ENCODE data around the gene HSPG2.

HSPG2 gene

DNA sequence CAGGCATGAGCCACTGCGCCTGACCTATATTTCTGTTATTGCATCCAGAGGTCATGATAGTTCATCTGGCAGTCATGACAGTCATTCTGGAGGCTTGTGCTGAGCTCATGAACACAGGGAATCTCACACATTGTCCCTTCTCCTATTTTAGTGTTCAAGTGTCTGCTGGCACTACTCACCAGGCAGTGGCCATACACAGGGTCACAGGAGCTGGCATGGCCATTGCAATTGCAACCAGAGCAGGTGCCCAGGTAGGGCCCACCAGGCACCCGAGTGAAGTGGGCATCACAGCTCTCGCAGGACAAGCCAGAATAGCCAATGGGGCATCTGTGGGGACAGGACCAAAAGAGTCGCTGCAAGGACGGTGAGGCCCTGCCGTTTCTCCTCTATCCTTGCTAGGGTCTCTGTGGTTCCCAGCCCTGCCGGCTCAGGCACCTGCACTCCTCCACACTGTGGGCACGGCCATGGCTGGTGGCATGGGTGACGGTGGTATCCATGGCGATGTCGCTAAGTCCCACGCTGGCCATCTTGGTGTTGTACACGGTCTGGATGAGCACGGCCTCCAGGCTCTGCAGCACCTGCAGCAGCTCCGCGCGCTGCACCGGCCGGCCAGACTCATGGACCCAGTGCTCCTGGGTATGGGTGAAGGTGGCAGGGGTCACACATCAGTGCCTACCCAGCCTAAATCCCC lies 57.0 kb downstream of the HSPG2 start:
- DNase-seq (ENCODE audit: low read depth in 2 of 2) = no peak

DNA sequence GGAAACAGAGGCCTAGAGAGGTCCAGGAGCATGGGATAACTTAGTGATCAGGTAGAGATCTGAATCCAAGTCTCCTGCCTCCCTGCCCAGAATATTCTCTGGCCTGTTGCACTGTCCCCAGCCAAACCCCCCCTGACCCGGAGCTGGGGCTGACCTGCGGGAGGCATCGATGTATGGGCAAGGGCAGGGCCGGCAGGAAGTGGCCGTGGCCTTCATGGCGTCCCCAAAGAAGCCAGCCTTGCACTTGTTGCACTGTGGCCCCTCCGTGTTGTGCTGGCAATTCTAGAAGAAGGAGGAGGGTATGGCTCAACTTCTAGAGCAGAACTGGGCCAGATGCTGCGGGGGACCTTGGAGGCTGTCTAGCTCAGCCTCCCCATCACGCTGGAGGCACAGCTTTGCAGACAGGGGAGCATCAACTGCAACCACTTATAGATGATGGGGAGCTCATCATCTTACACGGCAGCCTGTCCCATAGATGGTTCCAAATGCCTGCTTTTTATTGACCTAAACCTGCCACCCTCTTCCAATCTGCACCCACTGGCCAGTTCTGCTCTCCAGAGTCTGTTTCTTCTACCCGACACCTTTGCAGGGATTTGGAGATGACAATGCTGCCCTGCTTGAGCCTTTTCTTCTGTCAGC lies 58.2 kb downstream of the HSPG2 start:
- no peak for DNase-seq (ENCODE audit: low read depth in 2 of 2)

DNA sequence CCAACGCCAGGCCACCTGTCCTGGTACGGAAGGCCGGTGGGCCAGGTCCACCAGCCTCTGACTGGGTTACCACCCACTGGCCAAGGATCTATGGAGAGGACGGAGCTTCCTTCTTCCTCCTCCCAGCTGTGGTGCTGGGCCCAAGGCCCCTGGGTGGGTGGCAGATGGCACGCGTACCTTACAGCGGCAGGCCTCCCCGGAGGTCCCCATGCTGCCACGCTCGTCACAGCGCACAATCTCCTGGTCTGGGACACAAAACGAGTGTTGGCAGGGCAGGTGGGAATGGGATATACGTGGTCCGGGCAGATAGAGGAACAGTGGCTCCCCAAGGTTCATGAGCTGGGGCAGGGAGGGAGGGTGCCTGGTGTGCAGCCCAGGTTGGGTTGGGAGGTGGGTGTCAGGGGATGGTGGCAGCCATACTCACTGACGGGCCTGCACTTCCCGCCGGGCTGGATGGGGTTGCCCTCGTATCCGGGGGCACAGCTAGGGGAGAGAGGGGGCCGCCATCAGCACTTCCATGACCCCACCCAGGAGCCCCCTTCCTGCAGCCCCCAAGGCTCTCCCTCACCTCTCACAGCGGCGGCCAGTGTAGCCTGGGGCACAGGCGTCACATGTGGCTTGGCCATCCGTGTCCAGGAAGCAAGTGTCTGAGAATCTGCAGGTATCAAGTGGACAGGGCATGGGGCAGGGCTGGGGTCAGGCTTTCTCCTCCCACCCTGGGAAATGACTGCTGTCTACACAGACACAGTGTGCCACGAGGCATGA lies 58.9 kb downstream of the HSPG2 start:
- no peak for DNase-seq (ENCODE audit: low read depth in 2 of 2)

DNA sequence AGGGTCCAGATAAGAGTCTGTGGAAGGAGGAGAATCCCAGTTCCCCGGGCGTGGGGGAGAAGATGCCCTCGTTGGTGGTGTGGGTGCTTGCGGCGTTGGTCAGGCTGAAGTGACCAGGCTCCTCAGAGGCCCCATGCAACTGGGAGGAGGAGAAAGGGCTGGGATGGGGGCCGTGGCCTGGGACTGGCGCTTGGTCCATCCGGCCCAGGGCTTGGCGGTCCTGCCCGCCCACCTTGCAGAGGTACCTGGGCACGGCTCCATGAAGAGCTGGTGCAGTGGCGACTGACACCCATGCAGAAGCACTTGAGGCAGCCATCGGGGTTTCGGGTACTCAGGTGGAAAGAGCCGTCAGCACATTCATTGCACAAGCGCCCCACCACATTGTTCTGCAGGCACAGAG lies 60.8 kb downstream of the HSPG2 start:
- DNase-seq (ENCODE audit: low read depth in 2 of 2) = no peak

DNA sequence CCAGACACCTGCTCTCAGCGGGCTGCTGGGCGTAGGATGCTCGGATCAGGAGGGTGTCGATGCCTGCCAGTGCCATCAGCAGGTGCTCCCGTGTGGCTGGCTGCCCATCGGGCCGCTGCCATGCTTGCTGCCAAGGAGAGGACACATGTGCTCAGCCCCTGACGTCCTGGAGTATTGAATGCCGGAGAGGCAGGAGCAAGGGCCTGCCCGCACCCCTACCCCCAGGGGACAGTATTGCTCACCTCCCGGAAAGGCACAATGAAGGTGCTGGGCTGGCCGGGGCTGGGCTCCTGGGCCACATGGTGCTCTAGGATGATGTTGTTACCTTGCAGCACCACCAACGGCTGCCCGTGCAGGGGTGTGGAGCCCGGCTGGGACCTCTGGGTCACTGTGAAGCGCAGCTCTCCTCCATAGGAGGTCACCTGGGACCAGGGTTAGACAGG lies 61.5 kb downstream of the HSPG2 start:
- no peak for DNase-seq (ENCODE audit: low read depth in 2 of 2)

DNA sequence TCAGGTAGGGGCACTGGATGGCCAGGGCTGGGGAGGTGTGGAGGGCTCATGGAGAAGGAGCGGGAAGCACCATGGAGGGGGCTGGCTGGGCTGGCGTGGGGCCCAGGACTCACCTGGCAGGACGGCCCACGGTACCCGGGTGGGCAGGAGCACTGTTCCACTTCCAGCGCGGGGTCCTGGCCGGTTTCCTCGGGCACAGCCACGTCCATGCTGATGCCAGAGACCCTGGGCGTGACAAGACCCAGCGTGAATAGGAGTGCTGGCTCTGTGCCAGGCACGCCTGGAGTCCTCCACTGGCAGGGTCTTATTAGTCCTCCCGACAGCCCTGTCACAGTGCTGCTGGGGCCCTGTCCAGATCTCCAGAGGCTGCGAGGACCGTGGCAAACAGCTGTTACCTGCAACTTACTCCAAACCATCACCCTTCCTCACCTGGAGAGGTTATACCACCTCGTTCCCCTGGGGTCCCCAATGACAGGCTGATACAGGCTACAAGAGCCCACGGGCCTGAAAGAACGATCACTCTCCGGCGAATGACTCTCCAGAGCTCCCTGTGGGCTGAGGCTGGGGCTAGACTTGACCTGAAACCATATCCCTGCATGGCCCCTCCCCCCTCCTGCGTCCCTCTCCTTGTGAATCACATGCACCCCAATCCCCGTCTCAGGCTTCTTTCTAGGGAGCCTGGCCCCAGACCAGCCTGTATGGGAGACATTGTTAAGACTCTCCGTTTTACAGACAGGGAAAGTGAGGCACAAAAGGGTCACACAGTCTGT lies 62.1 kb downstream of the HSPG2 start:
- no peak for DNase-seq (ENCODE audit: low read depth in 2 of 2)

DNA sequence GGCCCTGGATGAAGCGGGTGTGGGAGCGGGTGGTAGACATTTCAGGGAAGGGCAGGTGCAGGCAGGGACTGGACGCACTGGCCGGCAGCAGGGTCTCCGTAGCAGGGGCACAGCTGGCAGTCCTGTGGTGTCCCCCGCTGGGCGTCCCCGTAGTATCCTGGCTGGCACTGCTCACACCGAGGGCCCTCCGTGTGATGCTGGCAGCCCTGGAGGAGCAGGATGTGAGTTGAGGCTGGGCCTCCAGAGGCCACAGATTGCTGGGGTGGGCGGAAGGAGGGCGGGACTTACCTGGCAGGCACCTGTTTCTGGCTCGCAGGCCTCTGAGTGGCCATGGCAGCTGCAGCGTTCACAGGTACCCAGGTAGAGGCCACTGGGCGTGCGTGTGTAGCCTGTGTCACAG lies 62.8 kb downstream of the HSPG2 start:
- DNase-seq (ENCODE audit: low read depth in 2 of 2) = no peak

DNA sequence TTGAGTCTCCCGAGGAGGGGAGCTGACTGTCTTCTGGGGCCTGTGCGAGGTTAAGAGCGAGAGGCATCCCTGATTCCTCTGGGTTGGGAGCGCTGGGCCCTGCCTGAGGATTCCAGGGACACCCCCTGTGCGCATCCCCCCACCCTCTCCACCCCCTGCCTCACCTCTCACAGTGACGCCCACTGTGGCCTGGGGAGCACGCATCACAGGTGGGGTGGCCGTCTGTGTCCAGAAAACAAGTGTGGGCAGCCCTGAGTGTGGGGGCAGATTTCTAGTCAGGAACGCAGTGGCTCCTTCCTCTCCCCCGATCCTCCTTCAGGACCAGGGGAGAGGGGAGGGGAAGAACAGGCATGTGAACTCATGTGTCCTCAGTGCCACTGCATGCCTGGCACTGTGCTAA lies 63.3 kb downstream of the HSPG2 start:
- DNase-seq (ENCODE audit: low read depth in 2 of 2) = no peak

DNA sequence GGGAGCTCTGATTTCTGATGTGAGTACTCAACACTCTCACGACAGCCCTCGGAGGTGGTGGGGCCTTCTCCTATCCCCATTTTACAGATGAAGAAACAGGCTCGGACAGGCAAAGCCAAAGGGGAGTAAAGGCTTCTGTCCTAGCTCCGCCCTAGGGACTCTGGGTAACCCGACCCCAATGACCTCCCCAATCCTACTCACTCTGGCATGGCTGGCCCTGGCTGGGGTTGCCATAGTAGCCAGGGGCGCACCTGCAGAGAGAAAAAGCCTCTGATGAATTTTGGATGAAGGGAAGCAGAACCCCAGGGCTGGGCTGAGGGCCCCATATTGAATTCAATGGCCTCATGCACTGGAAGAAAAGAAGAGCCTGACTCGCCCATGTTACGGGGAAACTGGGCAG lies 63.9 kb downstream of the HSPG2 start:
- no peak for DNase-seq (ENCODE audit: low read depth in 2 of 2)

DNA sequence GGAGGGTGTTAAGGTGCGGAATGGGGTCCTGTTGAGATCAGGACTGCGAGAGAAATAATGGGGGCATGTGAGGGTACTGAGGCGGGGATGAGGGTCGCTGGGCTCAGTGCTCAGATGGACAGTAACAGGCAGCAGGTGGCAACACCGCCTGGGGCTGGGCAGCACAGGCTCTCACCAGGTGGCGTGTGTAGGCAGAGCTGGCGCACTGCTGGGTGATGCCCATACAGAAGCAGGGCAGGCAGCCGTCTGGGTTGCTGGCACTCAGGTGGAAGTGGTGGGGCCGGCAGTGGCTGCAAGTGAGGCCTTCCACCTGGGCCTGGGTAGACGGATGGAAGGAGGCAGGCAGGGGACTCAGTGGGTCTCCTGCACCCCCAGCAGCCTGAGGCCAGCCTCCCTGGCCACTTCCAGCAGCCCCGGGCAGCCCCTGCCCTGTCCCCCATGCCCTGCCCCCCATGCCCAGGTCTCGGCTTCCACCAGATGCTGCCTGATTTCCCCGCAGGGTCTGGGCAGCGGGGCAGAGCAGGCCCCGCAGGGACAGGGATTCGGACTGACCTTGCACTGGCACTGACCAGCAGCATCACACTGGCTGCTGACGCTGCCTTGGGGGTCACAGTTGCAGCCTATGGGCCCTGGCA lies 64.5 kb downstream of the HSPG2 start:
- DNase-seq (ENCODE audit: low read depth in 2 of 2) = no peak

DNA sequence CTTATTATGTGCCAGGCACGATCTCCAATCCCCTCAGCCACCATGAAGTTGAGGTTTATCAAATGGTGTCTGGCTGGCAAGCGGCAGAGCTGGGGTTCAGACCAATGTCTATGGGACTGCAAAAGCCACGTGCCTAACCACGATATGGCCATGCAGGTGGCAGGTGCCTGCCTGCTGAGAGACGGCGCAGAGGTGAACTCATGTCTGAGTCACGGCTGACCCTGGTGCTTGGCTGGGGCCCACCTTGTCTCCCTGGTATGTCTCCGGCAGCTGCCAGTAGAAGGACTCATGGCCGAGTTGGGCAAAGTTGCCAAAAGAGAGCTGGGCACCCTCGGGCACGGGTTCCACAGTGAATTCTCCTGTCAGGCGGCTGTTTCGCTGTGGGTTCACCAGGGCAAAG lies 65.2 kb downstream of the HSPG2 start:
- no peak for DNase-seq (ENCODE audit: low read depth in 2 of 2)

DNA sequence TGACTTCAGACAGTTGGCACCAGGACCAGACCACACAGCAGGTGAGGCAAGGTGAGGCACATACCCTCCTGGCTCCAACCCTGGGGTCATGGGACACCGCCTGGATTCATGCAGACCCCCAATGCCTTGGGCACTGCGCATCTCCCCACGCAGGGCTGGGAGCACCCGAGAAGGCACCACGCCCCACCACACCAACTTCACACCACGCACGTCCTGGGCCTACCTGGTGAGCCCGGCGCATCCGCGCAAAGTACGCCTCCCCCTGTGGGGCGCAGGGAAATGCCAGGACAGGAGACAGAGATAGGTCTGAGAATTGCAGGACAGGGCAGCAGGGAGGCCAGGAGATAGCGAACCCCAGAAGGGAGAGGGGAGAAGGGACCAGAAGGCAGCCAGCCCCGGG lies 66.5 kb downstream of the HSPG2 start:
- no peak for DNase-seq (ENCODE audit: low read depth in 2 of 2)

DNA sequence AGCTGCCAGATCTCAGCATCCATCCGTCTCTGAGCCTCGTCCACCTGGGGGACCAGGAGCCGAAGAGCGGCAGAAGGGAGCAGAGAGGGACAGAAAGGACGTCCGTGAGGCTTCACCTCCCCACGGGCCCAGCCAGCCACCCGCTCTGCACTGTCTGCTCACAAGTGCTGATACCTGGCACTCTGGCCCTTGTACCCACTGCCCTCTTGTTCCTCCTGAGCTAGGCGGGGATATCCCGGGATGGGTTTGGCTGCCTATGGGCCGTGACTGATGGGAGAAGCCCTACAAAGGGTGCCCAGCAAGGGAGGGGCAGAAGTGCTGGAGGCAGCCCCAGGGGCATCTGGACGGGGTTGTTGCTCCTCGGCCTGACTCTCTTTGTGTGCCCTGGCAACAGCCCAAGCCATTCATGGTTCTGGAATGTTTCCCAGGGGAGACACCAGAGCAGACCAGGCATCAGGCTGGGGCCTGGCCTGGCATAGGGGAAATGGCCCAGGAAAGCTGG lies 67.4 kb downstream of the HSPG2 start:
- no peak for DNase-seq (ENCODE audit: low read depth in 2 of 2)

DNA sequence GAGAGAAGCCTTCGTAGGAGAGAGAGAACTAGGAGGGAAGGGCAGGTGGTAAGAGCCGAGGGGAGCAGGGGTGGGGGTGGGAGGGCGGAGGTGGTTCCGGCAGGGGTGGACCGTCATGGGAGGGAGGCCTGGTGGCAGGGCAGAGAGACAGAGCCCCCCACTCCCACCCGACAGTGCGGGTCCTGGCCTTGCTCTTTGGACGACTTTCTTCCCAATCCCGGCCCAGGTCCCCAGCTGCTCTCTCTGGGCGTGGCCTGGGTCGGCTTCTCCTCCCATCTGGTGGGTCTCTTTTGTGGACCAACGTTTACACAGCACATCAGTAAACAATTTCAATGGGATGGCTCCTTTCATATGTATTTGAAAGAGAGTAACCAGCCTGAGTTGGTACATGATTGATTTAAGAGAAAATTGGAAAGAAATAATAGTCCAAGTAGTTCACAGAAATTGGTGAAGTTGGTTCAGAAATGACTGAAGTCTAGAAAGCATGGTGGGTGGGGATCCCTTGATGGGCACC lies 68.1 kb downstream of the HSPG2 start:
- no peak for DNase-seq (ENCODE audit: low read depth in 2 of 2)

DNA sequence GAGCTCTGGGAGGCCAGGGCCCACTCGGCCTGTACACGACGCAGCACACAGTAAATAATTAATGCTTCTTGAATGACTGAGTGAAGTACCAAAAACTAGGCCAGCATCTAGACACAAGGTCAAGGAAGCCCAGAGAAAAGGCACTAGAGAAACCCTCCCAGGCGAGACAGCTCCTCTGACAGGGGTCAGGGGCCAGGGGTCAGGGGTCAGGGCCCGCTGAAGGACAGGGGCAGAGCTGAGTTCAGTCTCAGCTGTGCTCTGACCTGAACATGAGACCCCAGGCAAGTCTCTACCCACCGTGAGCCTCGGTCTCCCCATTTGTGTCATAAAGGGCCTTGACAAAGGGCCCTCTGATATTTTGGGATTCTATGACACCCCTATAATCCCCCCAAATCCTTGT lies 68.6 kb downstream of the HSPG2 start:
- DNase-seq (ENCODE audit: low read depth in 2 of 2) = no peak

DNA sequence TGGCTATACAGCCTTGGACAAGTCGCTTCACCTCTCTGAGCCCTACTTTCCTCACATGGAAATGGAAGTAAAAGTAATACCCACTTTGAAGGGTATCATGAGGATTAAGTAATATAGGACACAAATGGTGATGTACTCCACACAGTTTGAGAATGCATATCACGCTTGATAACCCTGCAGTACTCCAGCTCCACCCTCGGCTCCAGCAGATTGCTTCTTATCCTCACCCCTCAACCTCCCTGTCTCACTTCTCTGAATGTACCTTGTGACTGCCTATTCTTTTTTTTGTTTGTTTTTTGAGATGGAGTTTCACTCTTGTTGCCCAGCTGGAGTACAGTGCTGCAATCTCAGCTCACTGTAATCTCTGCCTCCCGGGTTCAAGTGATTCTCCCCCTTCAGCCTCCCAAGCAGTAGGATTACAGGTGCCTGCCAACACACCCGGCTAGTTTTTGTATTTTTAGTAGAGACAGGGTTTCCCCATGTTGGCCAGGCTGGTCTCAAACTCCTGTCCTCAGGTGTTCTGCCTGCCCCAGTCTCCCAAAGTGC lies 69.6 kb downstream of the HSPG2 start:
- no peak for DNase-seq (ENCODE audit: low read depth in 2 of 2)

DNA sequence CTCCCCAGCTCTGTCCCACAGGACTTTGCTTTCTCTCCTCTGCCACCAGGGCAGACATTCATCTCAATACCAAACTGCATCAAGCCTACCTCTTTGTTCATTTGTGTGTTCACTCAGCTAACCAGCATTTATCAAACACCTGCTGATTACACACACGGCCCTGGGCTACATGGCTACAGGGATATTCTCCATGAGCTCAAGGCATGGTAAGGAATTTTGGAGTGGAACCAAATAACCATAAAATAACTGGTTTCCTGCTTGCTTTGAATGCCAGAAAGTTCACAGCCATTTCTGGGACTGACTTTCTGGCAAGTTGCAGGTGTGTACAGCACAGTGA lies 70.4 kb downstream of the HSPG2 start:
- DNase-seq (ENCODE audit: low read depth in 2 of 2) = no peak

DNA sequence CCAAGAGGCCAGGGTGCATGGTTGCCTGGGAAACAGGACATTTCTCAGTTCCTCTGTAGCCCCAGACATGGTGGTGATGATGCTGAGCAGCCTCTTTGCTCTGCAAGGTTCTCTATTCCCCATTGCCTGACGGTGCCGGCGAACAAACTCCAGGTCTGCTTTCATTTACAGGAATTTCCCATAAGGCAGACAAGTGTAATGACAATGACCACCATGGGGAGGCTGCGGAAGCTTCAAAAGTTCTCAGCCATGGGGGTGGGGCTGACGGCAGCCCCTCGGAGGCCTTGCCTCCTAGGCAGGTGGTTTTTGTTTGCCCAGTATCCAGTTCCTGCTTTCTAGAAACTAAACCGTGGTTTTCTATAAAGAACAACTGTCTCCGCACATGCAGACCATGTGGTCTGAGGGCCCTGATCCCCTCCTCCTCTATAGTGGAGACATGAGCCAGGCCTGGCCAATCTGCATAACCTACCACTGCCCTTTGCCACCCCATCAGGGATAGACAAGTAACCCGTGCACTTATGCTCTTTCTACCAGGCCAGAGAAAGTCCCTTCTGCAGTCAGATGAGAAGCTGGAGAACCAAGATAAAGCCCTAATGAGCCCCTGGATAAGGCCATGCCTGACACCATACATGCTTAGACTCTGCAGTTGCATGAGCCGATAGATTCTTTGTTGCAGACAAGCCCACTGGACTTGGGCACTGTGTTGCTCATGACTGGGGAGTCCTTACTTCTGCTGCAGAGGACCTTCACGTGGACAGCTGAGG lies 71.0 kb downstream of the HSPG2 start:
- no peak for DNase-seq (ENCODE audit: low read depth in 2 of 2)

DNA sequence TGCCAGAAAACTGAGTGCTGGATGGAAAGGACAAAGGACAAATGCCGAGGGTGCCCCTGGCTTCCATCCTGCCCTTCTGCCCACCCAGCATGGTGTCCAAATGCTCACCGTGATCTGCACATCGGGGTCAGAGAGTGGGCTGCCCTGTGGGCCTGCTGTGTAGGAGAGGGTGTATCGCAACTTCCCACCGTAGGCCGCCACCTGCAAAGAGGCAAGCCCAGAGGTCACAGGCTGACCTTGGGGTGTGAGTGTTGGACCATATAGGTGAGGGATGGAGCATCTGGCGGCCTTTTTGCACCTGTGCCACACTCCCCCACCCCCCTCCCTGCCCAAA lies 71.5 kb downstream of the HSPG2 start:
- no peak for DNase-seq (ENCODE audit: low read depth in 2 of 2)

DNA sequence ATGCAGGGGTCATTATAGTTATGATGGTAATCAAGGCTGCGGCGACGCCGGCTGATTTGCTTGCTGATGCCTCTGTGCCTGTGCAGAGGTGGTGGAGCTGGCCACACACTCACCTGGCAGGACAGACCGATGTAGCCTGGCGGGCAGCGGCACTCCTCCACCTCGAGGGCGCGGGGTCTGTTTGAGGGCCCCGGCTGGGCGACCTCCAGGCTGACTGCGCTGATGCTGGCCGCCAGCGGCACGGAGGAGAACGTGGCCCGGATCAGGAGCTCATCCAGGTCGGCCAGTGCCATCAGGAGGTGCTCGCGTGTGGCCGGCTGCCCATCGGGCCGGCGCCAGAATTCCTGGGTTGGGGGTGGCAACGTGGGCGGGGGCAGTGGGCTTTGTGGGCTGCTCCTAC lies 72.4 kb downstream of the HSPG2 start:
- DNase-seq (ENCODE audit: low read depth in 2 of 2) = no peak

DNA sequence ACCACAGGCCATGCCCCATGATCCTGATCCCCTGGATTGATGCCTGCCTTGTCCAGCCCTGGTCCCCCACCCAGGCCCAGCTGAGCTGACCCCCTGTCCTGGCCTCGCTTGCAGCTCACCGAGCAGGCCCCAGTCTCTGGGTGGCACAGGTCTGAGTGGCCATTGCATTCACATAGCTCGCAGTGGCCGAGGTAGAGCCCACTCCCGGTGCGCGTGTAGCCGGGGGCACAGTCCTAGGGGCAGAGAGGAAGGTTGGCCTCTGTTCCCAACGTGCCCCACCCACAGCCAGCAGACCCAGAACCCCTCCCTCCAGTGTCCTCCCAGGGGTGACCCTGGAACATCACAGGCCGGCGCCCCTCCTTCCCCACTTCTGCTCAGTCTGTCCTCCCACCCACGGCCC lies 73.1 kb downstream of the HSPG2 start:
- no peak for DNase-seq (ENCODE audit: low read depth in 2 of 2)
